ENCODE measurements around the gene MGLL. TPM values are rescaled to one million over a fixed set of nuclear protein-coding genes. Genes with fewer than 3 reads are reported as not detected.

MGLL gene
- total RNA-seq, 1 donor from 2014 or later: 9.4 TPM

DNA sequence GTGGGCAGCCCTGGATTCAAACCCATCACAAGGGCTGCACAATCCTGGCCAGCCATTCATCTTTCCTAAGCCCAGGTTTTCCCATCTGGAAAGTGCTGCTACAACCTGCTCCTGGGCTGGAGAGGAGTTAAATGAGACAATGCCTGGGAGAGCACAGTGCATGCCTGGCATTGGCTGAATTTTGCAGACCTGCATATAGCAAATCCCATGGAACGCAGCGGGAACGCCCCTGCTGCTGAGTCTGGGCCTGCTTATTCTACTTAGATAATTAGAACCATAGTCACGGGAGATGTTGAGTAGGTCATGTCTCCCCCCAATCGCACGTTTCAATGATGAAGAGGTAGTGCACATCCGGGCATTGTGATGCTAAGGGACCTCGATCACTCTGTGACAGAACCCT is 102.9 kb downstream of the MGLL start:
- no peak for TF ChIP-seq CTCF (conservative IDR thresholded peaks at IDR 0.05)
- DNase-seq (ENCODE audit: extremely low spot score, unreplicated experiment): no peak
- Mint-ChIP-seq H3K9me3 (no peaks in the 10 kb centered on the region), H3K36me3 (no peaks in the 10 kb centered on the region), H3K4me1 (ENCODE audit: unreplicated experiment) (peaks cover 34% of the 10 kb centered on the region), H3K4me3 (no peak overlapping the region), H3K27me3 (peaks cover 18% of the 10 kb centered on the region), H3K27ac (no peak overlapping the region)

GRCh38 chr3:127718916-127719290 is 103.4 kb downstream of the MGLL start:
- no peak for TF ChIP-seq CTCF (conservative IDR thresholded peaks at IDR 0.05)
- H3K4me1 Mint-ChIP-seq (ENCODE audit: unreplicated experiment): peaks cover 39% of the 10 kb centered on the region
- H3K36me3 Mint-ChIP-seq: no peaks in the 10 kb centered on the region
- no peaks in the 10 kb centered on the region for H3K9me3 Mint-ChIP-seq
- H3K27ac Mint-ChIP-seq: no peak overlapping the region
- H3K4me3 Mint-ChIP-seq: no peak overlapping the region
- no peak for DNase-seq (ENCODE audit: extremely low spot score, unreplicated experiment)
- H3K27me3 Mint-ChIP-seq: peaks cover 15% of the 10 kb centered on the region

DNA sequence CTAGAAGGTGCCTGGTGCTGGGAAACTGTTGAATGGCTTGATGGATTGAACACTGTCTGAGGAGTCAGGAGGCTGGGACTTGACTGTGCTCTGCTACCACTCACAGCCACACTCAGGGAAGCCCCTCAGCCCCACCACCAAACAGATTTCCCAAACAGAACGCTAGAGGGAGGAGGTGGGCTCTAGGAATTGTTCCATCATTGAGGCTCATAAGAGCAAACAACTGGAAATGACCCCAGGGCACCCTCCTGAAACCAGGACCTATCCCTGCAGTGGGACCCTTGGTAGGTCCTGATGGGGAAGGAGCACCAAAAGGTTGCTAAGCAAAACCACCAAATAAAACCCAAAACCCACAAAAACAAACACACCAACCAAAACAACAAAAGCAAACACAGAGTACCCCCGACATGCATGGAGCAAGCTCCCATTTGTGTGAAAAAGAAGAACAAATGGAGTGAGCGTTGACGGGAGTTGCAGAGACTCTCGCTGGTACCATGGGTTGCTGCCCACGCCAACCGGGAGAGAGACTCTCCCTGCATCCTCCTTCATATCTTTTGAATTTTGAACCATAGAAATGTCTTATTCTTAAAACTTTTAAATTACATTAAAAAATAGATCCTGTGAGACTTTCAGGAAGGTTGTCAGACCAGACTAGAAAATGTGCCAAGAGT is 103.9 kb downstream of the MGLL start:
- Mint-ChIP-seq H3K4me3 (no peak overlapping the region), H3K9me3 (no peaks in the 10 kb centered on the region), H3K36me3 (no peaks in the 10 kb centered on the region), H3K27ac (no peak overlapping the region), H3K4me1 (ENCODE audit: unreplicated experiment) (peaks cover 43% of the 10 kb centered on the region), H3K27me3 (peaks cover 15% of the 10 kb centered on the region)
- TF ChIP-seq CTCF (conservative IDR thresholded peaks at IDR 0.05): no peak
- no peak for DNase-seq (ENCODE audit: extremely low spot score, unreplicated experiment)

GRCh38 chr3:127717357-127718244 is 104.7 kb downstream of the MGLL start:
- H3K27me3 Mint-ChIP-seq: peaks cover 15% of the 10 kb centered on the region
- H3K9me3 Mint-ChIP-seq: no peaks in the 10 kb centered on the region
- no peaks in the 10 kb centered on the region for H3K36me3 Mint-ChIP-seq
- peaks cover 37% of the 10 kb centered on the region for H3K4me1 Mint-ChIP-seq (ENCODE audit: unreplicated experiment)
- no peak overlapping the region for H3K27ac Mint-ChIP-seq
- TF ChIP-seq CTCF (conservative IDR thresholded peaks at IDR 0.05): no peak
- H3K4me3 Mint-ChIP-seq: no peak overlapping the region
- DNase-seq (ENCODE audit: extremely low spot score, unreplicated experiment): no peak

DNA sequence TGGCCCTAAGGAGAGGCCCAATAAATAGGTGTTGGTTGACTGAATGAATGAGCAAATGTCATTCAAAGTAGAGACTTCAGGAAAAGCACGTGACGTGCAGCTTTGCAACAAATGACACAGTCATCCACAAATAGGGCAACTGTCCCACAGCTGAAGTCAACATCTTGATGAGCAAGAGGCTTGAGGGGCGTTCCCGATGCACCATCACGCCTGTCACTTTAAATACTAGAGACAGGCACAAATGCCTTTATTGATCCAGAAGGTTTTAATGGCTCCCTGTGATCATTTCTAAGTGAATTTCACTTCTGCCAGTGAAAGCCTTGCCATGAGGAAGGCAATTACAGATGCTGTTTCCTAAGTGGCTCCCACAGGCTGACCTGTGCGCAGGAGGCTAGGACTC is 105.9 kb downstream of the MGLL start:
- Mint-ChIP-seq H3K36me3 (no peaks in the 10 kb centered on the region), H3K4me1 (ENCODE audit: unreplicated experiment) (peaks cover 28% of the 10 kb centered on the region), H3K9me3 (no peaks in the 10 kb centered on the region), H3K27me3 (peaks cover 19% of the 10 kb centered on the region), H3K4me3 (no peak overlapping the region), H3K27ac (no peak overlapping the region)
- TF ChIP-seq CTCF (conservative IDR thresholded peaks at IDR 0.05): no peak
- no peak for DNase-seq (ENCODE audit: extremely low spot score, unreplicated experiment)
